NT2/D1 (cell line): ENCODE measurements around the gene APBA2.

Experiments
- DNase-seq: peaks from one replicate; pipeline ENCODE4 v3.0.0-alpha.2; 2011; ENCODE audit warnings: low read depth, low spot score
- H3K27me3 ChIP-seq: 2 replicates; pipeline ENCODE4 v1.6.0; 2011; ENCODE audit warnings: mild to moderate bottlenecking; ENCODE audit not compliant: insufficient read length, insufficient read depth
- H3K36me3 ChIP-seq: 2 replicates; pipeline ENCODE4 v1.6.1; 2011; ENCODE audit warnings: mild to moderate bottlenecking, low read length, mixed read lengths; ENCODE audit not compliant: insufficient read depth, insufficient read length
- H3K4me1 ChIP-seq: 2 replicates; pipeline ENCODE4 v1.5.1; 2011; ENCODE audit not compliant: insufficient read depth, insufficient read length
- H3K4me3 ChIP-seq: 2 replicates; pipeline ENCODE4 v1.5.1; 2011; ENCODE audit warnings: low read depth; ENCODE audit not compliant: insufficient read length
- H3K9ac ChIP-seq: 2 replicates; pipeline ENCODE4 v1.6.0; 2011; ENCODE audit warnings: low read depth; ENCODE audit not compliant: insufficient read length
- H3K9me3 ChIP-seq: 2 replicates; pipeline ENCODE4 v1.5.1; 2011; ENCODE audit warnings: mild to moderate bottlenecking, low read length; ENCODE audit not compliant: insufficient read depth
- SUZ12 ChIP-seq: IDR thresholded peaks from 2 replicates; pipeline ENCODE4 v1.6.1; 2011; ENCODE audit not compliant: insufficient read length, insufficient read depth; ENCODE audit errors: extremely low read depth
- YY1 ChIP-seq: IDR thresholded peaks from 2 replicates; pipeline ENCODE4 v1.6.1; 2011; ENCODE audit not compliant: insufficient read length, insufficient read depth
- ZNF274 ChIP-seq: IDR thresholded peaks from 2 replicates; pipeline ENCODE4 v1.6.1; 2011; ENCODE audit warnings: mild to moderate bottlenecking, low read depth, low read length

Gene APBA2

GRCh38 chr15:28979208-28979841 is 93.6 kb downstream of the APBA2 start:
- TF ChIP-seq ZNF274 (no peak), SUZ12 (no peak), YY1 (no peak)
- H3K9me3 ChIP-seq = no peaks in the 10 kb centered on the region
- no peaks in the 10 kb centered on the region for H3K27me3 ChIP-seq
- H3K4me3 ChIP-seq = no peak overlapping the region
- no peak overlapping the region for H3K9ac ChIP-seq
- H3K4me1 ChIP-seq = peaks cover 2% of the 10 kb centered on the region
- no peaks in the 10 kb centered on the region for H3K36me3 ChIP-seq
- no peak for DNase-seq

DNA sequence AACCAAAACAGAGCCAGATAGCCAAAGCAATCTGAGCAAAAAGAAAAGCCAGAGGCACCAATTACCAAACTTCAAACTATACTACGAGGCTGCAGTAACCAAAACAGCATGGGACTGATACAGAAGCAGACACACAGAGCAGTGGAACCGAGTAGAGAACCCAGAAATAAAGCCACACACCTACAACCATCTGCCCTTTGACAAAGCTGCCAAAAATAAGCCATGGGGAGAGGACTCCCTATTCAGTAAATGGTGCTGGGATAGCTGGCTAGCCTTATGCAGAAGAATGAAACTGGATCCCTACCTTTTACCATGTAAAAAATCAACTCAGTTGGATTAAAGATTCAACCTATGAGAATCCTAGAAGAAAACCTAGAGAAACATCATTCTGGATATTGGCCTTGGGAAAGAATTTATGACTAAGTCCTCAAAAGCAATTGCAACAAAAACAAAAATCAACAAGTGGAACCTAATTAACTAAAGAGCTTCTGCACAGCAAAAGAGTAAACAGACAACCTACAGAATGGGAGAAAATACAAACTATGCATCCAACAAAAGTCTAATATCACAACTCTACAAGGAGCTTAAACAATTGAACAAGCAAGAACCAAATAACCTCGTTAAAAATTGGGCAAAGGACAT is 95.1 kb downstream of the APBA2 start:
- DNase-seq = no peak
- Histone ChIP-seq H3K9ac (no peak overlapping the region), H3K36me3 (no peaks in the 10 kb centered on the region), H3K27me3 (no peaks in the 10 kb centered on the region), H3K4me3 (no peak overlapping the region), H3K9me3 (no peaks in the 10 kb centered on the region), H3K4me1 (peaks cover 2% of the 10 kb centered on the region)
- TF ChIP-seq ZNF274 = no peak
- TF ChIP-seq SUZ12 = no peak
- TF ChIP-seq YY1 = no peak

DNA sequence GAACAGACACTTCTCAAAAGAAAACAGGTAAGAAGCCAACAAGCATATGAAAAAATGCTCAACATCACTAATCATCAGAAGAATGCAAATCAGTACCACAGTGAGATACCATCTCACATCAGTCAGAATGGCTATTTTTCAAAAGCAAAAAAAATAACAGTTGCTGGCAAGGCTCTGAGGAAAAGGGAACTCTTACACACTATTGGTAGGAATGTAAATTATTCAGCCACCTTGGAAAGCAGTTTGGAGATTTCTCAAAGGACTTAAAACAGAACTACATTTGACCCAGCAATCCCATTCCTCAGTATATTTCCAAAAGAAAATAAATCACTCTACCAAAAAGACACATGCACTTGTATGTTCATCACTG is 95.6 kb downstream of the APBA2 start:
- H3K4me1 ChIP-seq = peaks cover 2% of the 10 kb centered on the region
- no peak for DNase-seq
- no peak overlapping the region for H3K9ac ChIP-seq
- H3K4me3 ChIP-seq = no peak overlapping the region
- H3K36me3 ChIP-seq = no peaks in the 10 kb centered on the region
- H3K27me3 ChIP-seq = no peaks in the 10 kb centered on the region
- no peak for TF ChIP-seq SUZ12
- no peaks in the 10 kb centered on the region for H3K9me3 ChIP-seq

DNA sequence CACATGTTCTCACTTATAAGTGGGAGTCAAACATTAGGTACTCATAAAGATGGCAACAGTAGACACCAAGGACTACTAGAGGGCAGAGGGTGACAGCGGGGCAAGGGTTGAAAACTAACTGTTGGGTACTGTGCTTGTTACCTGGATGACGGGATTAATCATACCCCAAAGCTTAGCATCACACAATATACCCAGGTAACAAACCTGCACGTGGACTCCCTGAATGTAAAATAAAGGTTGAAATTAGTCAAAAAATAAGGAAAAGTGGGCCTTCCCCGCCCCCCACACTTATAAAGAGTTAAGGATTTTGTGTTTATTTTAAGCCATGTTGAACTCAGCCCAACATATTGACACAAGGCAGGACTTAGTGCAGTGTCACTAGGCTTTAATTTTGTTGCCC is 96.1 kb downstream of the APBA2 start:
- H3K4me1 ChIP-seq = peaks cover 2% of the 10 kb centered on the region
- no peaks in the 10 kb centered on the region for H3K9me3 ChIP-seq
- H3K9ac ChIP-seq = no peak overlapping the region
- H3K4me3 ChIP-seq = no peak overlapping the region
- H3K36me3 ChIP-seq = no peaks in the 10 kb centered on the region
- TF ChIP-seq SUZ12 = no peak
- TF ChIP-seq YY1 = no peak
- no peak for TF ChIP-seq ZNF274
- no peak for DNase-seq
- no peaks in the 10 kb centered on the region for H3K27me3 ChIP-seq

DNA sequence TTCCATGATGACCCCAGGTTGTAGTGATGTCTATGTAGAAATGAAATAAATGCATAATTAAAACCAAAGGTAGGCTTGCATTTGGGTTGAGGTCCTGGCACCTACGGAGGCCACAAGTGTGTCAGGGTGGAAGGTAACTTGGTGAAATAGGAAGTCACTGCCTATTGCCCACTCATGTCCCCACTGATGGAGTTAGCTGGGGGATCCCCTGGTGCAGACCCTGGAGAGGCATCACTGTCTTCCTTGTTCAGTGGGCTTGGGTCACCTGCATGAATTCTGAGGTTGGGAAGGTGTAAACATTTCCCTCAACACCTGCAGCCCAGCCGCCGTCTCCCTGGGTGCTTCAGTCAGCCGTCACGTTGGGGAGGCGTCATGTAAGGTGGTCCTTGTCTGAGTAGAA is 97.1 kb downstream of the APBA2 start:
- TF ChIP-seq YY1 (no peak), SUZ12 (no peak), ZNF274 (no peak)
- Histone ChIP-seq H3K4me3 (no peak overlapping the region), H3K36me3 (no peaks in the 10 kb centered on the region), H3K27me3 (no peaks in the 10 kb centered on the region), H3K9ac (no peak overlapping the region), H3K4me1 (peaks cover 2% of the 10 kb centered on the region), H3K9me3 (no peaks in the 10 kb centered on the region)
- DNase-seq = no peak

DNA sequence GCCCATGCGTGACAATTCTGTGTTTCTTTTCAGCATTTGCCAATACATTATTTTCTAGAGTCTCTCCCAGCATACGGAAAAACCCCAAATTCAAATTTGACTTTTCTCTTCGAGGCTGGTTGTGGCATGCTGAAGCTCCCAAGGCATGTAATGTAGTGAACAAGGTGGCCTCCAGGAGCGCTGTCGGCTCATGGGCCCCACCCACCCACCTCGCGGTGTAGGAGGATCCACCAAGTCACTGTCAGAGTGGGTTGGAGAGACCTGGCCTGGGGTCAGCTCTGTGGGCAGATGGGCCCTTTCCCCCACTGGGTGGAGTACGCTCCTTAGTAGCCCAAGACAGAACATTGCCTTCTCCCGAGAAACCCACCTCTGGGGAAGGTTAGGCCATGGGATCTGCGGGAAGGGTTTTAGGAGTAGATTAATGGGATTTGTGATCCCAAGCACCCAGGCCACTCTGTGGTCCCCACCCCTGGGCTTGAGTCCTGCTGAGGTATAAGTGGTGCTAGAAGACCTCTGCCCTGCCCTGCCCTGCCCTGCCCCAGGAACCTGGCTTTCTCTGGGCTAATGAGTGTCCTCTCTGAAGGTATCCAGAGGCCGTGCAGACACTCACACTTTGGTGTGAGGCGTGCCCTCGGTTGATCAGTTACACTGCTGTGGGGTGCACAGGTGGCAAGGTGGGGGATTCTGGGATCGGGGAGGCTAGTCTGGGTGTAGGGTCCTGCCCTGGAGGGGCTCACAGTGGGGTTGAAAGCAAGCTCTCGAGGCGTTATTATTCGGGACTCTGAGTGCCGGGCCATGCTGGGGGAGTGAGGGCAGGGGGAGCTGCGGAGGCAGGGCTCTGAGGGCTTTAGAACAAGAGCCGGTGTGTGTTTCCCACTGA is 97.9 kb downstream of the APBA2 start:
- Histone ChIP-seq H3K9ac (no peak overlapping the region), H3K4me1 (peaks cover 2% of the 10 kb centered on the region), H3K36me3 (no peaks in the 10 kb centered on the region), H3K4me3 (no peak overlapping the region), H3K9me3 (no peaks in the 10 kb centered on the region), H3K27me3 (no peaks in the 10 kb centered on the region)
- TF ChIP-seq SUZ12 (no peak), ZNF274 (no peak)
- no peak for DNase-seq

GRCh38 chr15:28984421-28985315 is 98.9 kb downstream of the APBA2 start:
- Histone ChIP-seq H3K27me3 (no peaks in the 10 kb centered on the region), H3K4me1 (no peaks in the 10 kb centered on the region), H3K9me3 (no peaks in the 10 kb centered on the region), H3K4me3 (no peak overlapping the region), H3K9ac (no peak overlapping the region), H3K36me3 (no peaks in the 10 kb centered on the region)
- DNase-seq = no peak
- TF ChIP-seq SUZ12 (no peak), YY1 (no peak), ZNF274 (no peak)
